HG03280 (cell line): ENCODE measurements around the gene LIPI.
"Not testable (repeated sequence)": the region's sequence is repeated elsewhere in the genome, so short reads cannot be mapped to it uniquely, and the experiment has no call there.

Source experiments
- ATAC-seq: cut with Tn5 transposase; IDR thresholded peaks from one replicate; pipeline ENCODE4 v1.9.1; 2021; ENCODE audit warnings: mild to moderate bottlenecking, moderate library complexity; ENCODE audit not compliant: unreplicated experiment

LIPI gene

DNA sequence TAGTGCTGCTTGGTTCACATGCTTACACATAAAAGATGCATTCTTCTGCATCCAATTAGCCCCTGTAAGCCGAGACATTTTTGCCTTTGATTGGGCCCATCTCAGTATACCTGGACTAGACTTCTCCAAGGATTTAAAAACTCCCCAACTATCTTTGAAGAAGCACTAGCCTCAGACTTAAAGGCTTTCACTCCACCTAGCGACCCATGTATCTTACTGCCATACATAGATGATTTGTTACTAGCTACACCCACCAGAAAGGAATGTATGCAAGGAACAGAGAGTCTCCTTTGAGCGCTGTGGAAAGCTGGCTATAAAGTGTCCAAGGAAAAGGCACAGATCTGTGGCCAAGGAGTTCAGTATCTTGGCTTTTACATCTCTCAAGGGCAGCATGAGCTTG is 91.7 kb downstream of the LIPI start:
- no peak for ATAC-seq

DNA sequence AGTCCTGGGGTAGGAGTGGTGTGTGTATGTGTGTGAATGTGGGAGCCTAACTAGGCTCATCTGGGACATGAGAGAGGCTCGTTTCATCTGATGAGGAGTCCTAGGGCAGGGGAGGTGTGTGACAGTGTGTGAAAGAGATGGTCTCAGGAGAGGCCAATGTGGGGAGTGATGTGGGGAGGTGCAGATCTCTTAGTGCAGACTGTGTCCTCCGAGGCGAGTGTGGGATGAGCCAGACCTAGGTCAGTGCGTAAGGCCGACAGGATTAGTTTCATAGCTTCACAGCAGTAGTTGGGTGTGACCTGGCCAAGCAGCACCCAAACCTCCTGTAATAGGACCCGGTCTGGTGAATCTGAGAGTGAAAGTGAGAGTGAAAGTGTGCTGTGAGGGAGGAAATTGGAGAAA is 94.7 kb downstream of the LIPI start:
- ATAC-seq, result peak; percentile 53

DNA sequence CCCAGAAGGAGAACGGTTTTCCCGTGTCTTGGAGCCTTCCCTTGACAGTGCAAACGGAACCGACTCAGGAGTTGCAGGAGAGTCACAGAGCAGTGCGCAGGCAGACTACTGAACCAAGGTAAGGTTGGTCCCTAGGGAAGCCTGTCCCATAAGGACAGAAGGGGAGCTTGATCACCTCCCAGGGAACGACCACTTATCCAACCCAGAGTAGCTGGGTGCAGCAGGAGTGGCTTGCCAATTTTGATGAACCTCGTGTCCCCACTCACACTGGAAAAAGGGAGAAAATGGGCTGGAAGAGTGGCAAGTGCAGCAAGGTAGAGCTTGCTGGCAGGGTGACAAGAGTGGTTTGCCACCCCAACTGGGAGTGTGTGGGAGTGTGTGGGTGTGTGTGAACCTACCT is 95.1 kb downstream of the LIPI start:
- no peak for ATAC-seq

DNA sequence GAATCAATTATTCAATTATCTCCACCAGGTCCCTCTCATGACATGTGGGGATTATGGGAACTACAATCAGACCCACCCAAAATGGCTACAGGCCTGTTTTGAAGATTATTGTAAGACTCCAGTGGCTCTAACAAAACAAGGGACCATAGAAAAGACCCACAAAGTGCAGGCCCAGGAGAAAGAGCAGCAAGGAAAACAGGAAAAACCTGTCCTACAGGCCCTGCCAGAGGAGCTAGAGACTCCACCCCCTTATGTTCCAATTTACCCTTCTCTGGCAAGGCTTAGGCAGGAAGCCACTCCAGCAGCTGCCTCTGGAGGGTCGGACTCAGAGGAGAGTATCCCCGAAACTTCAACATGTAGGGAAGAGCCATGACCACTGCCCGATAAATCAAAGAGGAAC is 96.5 kb downstream of the LIPI start:
- ATAC-seq, result no peak

DNA sequence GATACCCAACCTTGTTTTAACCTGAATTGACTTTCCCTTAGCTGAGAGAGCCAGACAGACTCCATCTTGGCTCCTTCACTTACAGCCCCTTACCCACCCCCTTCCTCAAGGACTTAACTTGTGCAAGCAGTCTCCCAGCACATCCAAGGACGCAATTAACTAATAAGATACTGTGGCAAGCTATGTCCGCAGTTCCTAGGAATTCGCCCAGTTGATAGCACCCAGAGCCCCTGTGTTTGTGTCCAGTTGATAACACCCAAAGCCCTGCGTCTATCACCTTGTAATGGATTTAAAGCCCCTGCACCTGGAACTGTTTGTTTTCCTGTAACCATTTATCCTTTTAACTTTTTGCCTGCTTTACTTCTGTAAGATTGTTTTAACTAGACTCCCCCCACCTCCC is 106.2 kb downstream of the LIPI start:
- not testable (repeated sequence) for ATAC-seq

DNA sequence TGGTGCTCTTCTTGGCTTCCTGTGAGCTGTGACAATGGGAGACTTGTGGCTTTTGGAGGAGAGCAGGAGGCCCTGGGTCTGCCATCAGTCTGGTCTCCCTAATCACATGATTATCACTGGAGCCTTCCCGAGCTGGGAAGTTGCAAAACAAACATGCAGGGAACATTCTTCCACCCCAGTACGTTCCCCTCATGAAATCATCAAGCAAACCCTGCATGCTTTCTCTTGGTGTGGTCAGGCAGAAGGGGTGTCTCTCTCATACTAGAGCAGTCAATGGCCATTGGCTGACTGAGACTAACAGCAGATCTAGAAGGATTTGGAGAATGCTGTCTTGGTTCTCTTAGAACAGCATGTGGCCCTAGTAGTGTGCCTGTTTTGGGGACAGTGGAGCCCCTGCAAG is 111.2 kb downstream of the LIPI start:
- ATAC-seq, result no peak

DNA sequence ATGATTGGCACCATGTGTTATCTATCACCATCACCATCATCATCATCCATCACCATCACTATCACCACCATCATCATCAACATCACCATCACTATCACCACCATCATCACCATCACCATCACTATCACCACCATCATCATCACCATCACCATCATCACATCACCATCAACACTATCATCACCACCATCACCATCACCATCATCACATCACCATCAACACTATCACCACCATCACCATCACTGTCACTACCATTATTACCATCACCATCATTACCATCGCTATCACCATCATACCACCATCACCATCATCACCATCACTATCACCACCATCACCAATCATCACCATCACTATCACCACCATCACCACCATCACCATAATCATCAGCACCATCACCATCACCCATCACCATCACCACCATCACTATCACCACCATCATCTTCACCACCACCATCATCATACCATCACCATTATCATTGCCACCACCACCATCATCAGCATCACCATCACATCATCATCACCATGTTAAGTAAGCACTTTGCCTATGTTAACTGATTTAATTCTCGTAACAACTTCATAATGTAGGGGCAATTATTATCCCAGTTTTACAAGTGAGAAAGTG is 112.8 kb downstream of the LIPI start:
- ATAC-seq, result no peak

DNA sequence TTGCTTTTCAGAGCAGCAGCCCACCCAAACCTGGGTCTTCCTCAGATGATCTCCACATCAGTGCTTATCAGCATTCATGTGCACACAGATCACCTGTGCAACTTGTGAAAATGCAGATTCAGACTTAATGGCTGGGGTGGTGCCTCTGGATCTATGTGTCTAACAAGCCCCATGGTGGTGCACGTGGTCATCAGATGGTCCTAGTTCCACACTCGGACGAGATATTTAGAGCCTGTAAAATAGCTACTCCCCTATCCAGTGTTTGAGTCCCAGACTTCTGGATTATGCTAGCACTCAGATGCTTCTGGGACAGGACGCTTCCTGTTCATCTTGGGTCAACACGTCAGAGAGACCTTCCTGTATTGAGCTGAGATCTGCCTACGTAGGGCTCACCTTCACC is 114.2 kb downstream of the LIPI start:
- no peak for ATAC-seq

DNA sequence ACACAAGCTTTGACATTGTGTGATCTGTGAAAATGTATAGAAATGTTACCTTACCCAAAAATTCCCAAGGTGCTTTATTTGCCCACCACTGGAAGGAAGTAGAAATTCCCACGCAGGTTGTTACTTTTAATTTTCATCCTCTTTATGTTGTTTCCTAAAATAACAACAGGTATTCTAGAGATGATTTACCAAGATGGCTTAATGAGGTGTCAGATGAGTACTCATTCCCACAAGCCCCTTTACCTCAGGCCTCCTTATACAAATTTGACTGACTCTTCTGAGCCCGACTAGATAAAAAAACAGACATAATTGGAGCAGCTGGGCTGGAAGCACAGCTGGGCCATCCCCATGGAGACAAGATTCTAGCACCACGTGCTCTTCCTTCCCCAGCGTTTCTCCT is 114.6 kb downstream of the LIPI start:
- no peak for ATAC-seq

DNA sequence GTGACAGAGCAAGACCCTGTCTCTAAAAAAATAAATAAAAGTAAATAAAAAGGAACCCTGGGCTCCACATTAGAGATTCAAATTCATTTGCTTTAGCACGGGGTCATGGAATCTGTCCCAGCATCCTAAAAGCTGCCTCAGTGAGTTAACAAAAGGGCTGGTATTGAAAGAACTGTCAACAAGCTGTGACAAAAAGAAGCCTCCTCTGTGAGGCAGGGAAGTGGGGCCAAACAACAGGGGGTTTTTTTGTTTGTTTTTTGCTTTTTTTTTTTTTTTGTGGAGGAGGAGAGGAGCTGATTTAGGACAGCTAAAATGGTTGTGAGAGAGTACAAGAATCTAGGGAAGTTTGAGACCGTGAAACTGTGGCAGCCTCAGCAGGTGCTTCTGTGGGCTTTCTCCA is 115.7 kb downstream of the LIPI start:
- no peak for ATAC-seq

DNA sequence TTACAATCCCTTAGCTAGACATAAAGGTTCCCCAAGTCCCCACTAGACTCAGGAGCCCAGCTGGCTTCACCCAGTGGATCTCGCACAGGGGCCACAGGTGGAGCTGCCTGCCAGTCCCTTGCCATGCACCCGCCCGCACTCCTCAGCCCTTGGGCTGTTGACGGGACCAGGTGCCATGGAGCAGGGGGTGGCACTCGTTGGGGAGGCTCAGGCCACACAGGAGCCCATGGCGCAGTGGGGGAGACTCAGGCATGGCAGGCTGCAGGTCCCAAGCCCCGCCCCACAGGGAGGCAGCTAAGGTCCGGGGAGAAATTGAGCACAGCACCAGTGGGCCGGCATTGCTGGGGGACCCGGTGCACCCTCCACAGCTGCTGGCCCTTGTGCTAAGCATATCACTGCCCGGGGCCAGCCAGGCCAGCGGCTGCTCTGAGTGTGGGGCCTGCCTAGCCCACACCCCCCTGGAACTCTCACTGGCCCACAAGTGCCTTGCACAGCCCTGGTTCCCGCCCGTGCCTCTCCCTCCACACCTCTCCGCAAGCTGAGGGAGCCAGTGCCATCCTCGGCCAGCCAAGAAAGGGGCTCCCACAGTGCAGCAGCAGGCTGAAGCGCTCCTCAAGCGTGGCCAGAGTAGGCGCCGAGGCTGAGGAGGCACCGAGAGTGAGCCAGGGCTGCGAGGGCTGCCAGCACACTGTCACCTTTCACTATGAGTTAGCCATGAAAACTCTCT is 117.8 kb downstream of the LIPI start:
- ATAC-seq, result no peak

DNA sequence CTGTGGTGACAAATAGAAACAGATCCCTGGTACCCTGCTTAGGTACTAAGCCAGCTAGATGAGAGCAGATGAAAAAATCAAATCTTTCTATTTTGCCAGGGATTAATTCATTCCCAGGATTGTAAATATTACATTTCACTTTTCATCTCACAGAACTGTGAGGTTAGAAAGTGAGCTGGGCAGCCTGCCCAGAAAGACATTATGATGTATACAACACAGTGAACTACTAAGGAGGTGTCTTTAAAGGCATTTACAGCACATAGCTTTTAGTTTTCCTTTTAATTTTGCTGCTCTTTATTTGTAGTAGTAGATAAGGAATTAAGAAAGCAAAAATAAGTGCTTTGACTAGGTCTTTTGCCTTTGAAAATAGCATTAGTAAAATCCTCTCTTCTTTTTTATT is 120.6 kb downstream of the LIPI start:
- not testable (repeated sequence) for ATAC-seq

DNA sequence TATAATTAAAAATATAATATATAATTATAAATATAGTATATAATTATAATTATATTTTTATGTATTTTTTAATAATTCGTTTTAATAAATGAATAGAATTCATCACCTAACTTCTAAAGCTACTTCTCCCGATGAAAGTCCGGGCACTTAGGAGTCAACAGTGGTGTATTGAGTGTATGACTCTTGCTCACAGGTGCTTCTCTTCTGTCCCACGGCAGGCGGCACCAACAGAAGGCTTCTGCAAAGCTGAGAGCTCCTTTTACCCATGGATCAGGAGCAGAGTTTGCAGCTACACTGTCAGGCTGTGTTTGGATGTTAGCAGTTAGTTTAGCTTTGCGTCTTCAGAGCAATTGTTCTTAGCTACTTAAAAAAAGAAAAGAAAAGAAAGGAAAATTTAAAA is 122.4 kb downstream of the LIPI start:
- ATAC-seq, result no peak

DNA sequence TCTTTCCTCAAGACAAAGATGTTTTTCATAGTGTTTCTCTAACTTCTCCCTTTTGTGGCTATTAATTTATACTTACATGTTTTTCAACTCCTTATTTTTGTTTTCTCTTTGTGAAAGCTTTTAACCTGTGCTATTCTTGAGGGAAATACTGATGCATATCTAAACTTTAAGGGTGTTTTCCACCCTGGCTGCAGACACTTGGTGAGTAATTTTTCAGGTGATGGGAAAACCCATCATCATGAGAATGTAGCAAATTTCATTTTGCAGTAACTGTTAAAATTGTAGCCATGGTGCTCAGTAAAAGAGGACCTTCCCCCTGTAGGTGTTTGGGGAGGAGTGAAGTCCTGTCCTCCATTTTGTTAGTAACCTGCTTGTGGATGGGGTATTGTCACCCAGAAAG is 124.2 kb downstream of the LIPI start:
- ATAC-seq, result no peak

DNA sequence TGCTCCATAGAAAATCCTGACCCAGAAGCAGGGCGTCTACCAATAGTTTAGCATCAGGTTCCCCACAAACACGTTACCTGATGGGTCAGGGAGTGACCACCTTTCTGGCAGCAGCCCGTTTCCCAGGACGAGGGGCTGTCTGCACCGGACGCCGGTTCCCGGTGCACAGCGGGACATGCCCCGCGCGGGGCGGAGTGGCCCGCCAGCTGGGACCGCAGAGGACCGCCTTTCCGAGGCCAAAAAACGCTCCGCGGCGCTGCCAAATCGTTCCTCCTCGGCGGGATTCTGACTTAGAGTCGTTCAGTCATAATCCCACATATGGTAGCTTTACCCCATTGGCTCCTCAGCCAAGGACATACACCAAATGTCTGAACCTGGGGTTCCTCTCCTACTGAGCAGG is 126.1 kb downstream of the LIPI start:
- no peak for ATAC-seq

DNA sequence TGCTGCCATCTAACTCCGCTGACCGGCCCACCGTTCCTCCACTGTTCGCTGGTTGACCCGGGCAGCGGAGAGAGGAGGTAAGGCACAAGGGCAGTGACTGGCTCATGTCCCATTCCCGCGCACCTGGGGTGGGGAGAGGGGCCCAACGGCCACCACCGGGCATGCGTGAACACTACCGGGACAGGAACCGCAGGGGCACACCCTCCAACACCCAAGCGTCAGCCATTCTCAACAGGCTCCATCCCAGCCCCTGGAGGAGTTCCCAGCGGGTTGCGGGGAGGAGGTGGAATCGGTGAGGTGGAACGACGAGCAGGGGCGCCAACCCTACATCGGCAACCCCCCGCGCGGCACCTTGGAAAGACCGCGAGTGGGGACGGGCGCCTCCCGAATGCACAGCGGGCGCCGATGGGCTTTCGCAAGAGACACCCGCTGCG is 126.7 kb downstream of the LIPI start:
- ATAC-seq, result no peak

DNA sequence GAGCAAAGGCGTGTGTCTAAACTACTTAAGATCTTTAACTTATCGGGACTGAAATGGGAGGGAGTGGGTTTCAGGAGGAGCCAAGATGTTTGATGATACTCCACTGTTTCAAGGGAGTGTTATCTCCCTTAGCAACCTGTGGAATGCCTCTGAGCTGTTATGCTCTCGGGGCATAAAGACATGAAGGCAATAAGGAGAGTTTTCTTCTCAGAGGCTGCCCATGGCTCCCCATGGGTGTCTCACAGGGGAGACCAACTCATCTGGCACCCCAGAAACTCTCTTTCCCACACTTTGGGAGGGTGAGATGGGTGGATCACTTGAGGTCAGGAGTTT is 130.0 kb downstream of the LIPI start:
- ATAC-seq, result no peak

DNA sequence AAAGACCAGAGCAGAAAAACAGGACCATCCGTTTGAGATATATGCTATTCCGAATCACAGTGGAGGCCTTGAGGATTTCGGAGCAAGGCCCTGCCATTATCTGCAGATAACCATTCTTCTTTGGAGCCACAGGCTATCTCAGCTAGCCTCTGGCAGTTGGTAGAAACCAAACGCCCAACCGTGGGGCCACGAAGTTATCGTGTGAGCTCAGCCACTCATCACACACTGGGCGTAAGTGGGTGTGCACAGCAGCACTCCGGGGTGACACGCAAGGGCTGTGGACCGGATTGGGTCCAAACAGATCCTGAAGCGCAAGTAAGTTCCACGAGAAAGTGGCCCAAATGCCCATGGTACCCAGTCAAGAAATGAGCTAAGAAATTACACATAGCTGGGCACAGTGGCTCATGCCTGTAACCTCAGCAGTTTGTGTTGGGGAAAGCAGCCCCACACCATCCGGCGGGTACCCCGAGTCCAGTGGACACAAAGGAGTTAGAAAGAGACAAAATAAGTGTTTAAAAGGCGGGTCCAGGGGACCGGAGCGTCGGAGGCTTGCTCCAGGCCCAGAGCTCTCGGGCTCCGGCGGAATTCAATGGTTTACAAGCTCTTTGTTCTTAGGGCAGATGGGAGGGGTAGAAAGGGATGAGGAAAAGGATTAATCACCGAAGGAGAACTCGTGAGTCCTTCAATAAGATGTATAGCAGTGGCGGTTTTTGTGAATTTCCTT is 130.6 kb downstream of the LIPI start:
- ATAC-seq, result no peak

DNA sequence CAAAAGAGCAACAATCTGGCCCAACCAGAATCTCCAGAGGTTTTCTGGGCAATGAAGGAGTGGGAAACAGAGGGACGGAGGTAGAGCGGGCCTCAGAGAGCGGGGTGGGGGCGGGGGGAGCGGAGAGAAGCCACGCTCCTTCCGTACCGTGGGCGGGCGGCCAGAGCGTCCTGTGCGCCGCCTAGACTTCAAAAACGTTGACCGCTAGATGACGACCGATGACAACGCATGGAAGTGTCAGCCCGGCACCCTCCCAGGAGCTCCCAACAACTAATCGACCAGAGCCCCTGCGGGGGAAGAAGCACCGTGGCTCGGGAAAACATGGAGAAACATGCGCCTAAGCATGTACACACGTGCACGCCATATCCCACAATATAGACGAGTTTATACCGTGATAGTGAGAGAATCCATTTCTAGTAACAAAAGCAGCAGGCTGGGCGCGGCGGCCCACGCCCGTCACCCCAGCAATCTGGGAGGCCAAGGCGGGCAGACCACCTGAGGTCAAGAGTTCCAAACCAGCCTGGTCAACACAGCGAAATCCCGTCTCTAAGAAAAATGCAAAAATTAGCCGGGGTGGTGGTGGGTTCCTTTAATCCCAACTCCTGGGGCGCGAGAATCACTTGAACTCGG is 131.9 kb downstream of the LIPI start:
- ATAC-seq, result no peak

DNA sequence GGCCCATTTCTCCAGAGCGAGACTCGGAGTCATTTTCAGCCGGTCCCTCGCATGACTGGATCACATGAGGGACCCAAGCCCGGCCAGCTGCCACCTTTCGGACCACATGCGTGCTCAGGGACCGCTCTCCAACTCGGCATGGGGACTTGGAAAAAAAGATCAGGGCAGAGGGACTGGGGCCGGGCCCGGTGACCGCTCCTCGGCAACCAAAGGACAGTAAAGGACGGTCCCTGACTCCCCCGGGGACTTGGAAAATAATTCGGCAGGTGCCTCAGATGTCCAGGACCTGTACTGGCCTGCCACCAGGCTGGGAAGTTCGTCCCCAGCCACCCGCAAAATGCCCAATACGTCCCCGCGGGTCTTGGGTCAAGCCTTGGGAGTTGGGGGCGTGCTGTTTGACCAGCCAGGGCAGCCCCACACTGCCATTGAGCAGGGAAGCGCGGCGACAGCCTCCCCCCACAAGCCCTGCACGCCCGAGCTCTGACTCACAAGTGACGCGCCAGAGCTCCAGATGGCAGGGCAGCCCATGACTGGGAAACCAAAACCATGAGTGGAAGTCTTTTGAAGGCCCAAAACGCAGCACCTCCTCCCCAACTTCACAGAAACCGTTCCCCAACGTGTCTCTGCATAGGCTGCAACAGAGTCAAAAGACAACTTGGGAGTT is 134.5 kb downstream of the LIPI start:
- ATAC-seq, result no peak

DNA sequence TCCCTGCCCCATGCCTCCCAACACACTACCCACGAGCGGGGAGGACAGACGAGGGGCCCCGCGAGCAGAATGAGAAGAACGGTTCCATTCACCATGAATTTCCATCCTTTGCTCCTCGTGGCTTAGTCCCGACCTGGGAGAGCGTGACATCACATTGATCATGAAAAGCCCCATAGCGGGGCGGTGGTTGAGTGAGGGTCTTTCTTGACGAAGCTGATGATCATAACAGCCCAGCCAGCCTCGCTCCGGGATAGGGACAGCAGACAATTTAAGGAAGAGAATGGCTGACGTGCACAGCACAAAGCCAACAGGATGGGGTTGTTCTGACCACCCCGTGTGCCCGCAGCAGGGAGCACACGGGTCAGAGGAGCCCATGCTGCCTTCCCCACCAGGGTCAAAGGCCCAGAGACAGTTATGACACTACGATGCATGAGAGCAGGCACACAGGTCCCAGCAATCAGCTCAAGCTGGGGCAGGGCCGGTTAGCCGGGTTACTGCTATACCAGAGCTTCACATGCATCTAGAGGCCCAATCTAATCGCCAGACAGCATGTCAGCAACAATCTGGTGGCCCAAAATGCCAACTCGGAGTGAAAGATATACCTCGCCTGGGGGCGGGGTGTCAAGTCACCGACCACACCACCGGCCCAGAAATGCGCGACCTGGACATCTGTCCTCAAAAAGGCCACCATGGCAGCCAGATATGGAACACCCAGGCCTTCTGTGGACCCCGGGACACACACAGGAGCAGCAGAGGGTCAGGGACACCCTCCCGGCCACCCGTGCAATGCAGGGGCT is 135.2 kb downstream of the LIPI start:
- ATAC-seq, result no peak
